H9 (cell line): ENCODE data around the gene TRAF7. TPM values are rescaled to one million over a fixed set of nuclear protein-coding genes. Genes with fewer than 3 reads are reported as not detected.

Source experiments
- DNase-seq: peaks from one replicate; pipeline ENCODE4 v3.0.0-alpha.2; 2017
- H2AFZ ChIP-seq: one replicate; pipeline ENCODE4 v1.6.1; 2013; ENCODE audit warnings: mild to moderate bottlenecking, low read length, control low read depth, moderate library complexity
- H2AK5ac ChIP-seq: 2 replicates; pipeline ENCODE4 v1.6.1; 2013; ENCODE audit warnings: low read length, control low read depth, mixed read lengths; ENCODE audit not compliant: insufficient read length
- H2BK120ac ChIP-seq: one replicate; pipeline ENCODE4 v1.6.1; 2013; ENCODE audit warnings: low read depth, mild to moderate bottlenecking, low read length, control low read depth, inconsistent platforms; ENCODE audit not compliant: poor library complexity, severe bottlenecking
- H2BK12ac ChIP-seq: 2 replicates; pipeline ENCODE4 v1.6.1; 2013; ENCODE audit warnings: low read length, control low read depth, mixed read lengths, low read depth; ENCODE audit not compliant: insufficient read length
- H2BK15ac ChIP-seq: 2 replicates; pipeline ENCODE4 v1.6.1; 2013; ENCODE audit warnings: low read depth, low read length, control low read depth
- H2BK20ac ChIP-seq: one replicate; pipeline ENCODE4 v1.6.1; 2013; ENCODE audit warnings: low read depth, mild to moderate bottlenecking, low read length, control low read depth, inconsistent platforms; ENCODE audit not compliant: poor library complexity, severe bottlenecking
- H2BK5ac ChIP-seq: 2 replicates; pipeline ENCODE4 v1.6.1; 2013; ENCODE audit warnings: low read length, control low read depth, mixed read lengths; ENCODE audit not compliant: insufficient read length
- H3K14ac ChIP-seq: 2 replicates; pipeline ENCODE4 v1.6.1; 2013; ENCODE audit warnings: low read length, control low read depth; ENCODE audit not compliant: insufficient read depth
- H3K18ac ChIP-seq: 2 replicates; pipeline ENCODE4 v1.6.1; 2013; ENCODE audit warnings: low read depth, mild to moderate bottlenecking, mixed read lengths, low read length, control low read depth; ENCODE audit not compliant: insufficient read length
- H3K23ac ChIP-seq: 2 replicates; pipeline ENCODE4 v1.6.1; 2013; ENCODE audit warnings: low read length, control low read depth, mixed read lengths, low read depth; ENCODE audit not compliant: insufficient read length
- H3K23me2 ChIP-seq: 2 replicates; pipeline ENCODE4 v1.6.1; 2013; ENCODE audit warnings: low read depth, mild to moderate bottlenecking, mixed read lengths, low read length, control low read depth; ENCODE audit not compliant: insufficient read length, poor library complexity, severe bottlenecking
- H3K27ac ChIP-seq: 2 replicates; pipeline ENCODE4 v1.5.1; 2013; ENCODE audit warnings: low read length, control low read depth, mixed read lengths, low read depth; ENCODE audit not compliant: insufficient read length
- H3K27me3 ChIP-seq: 2 replicates; pipeline ENCODE4 v1.6.1; 2013; ENCODE audit warnings: low read length, control low read depth, inconsistent platforms; ENCODE audit not compliant: insufficient read depth
- H3K4ac ChIP-seq: 2 replicates; pipeline ENCODE4 v1.6.1; 2013; ENCODE audit warnings: low read depth, mild to moderate bottlenecking, control low read depth, inconsistent platforms, low read length, moderate library complexity
- H3K4me1 ChIP-seq: 2 replicates; pipeline ENCODE4 v1.6.1; 2013; ENCODE audit warnings: low read length, control low read depth, inconsistent platforms; ENCODE audit not compliant: insufficient read depth
- H3K4me2 ChIP-seq: 2 replicates; pipeline ENCODE4 v1.6.1; 2013; ENCODE audit warnings: low read length, control low read depth, mixed read lengths; ENCODE audit not compliant: insufficient read length, insufficient read depth
- H3K56ac ChIP-seq: 2 replicates; pipeline ENCODE4 v1.6.1; 2013; ENCODE audit warnings: low read depth, mild to moderate bottlenecking, mixed read lengths, low read length, control low read depth; ENCODE audit not compliant: insufficient read length
- H3K79me1 ChIP-seq: 2 replicates; pipeline ENCODE4 v1.6.1; 2013; ENCODE audit warnings: low read depth, mild to moderate bottlenecking, moderate library complexity, low read length, control low read depth, inconsistent platforms; ENCODE audit not compliant: insufficient read depth, poor library complexity, severe bottlenecking
- H3K79me2 ChIP-seq: 2 replicates; pipeline ENCODE4 v1.6.1; 2013; ENCODE audit warnings: low read length, control low read depth, inconsistent platforms; ENCODE audit not compliant: insufficient read depth
- H3K9ac ChIP-seq: 2 replicates; pipeline ENCODE4 v1.6.1; 2013; ENCODE audit warnings: low read length, control low read depth, mixed read lengths; ENCODE audit not compliant: insufficient read length; ENCODE audit errors: extremely low read depth
- H3K9me3 ChIP-seq: one replicate; pipeline ENCODE4 v1.6.1; 2013; ENCODE audit warnings: low read depth, low read length, inconsistent platforms; ENCODE audit not compliant: control insufficient read depth
- H3T11ph ChIP-seq: one replicate; pipeline ENCODE4 v1.6.1; 2013; ENCODE audit warnings: mild to moderate bottlenecking, low read length, control low read depth, inconsistent platforms
- H4K20me1 ChIP-seq: one replicate; pipeline ENCODE4 v1.6.1; 2013; ENCODE audit not compliant: control insufficient read depth, insufficient read length, insufficient read depth
- H4K5ac ChIP-seq: 2 replicates; pipeline ENCODE4 v1.6.1; 2013; ENCODE audit warnings: low read depth, mild to moderate bottlenecking, mixed read lengths, low read length, control low read depth; ENCODE audit not compliant: insufficient read length
- H4K8ac ChIP-seq: replicated peaks from 2 replicates; pipeline ENCODE4 v1.6.1; 2013; ENCODE audit warnings: low read length, control low read depth, mixed read lengths, low read depth; ENCODE audit not compliant: insufficient read length
- H4K91ac ChIP-seq: 2 replicates; pipeline ENCODE4 v1.6.1; 2013; ENCODE audit warnings: low read depth, mild to moderate bottlenecking, moderate library complexity, mixed read lengths, low read length, control low read depth; ENCODE audit not compliant: insufficient read length
- H3K27ac Mint-ChIP-seq, 3 experiments: 2 replicates in 2 of 3; 3 replicates in 1 of 3; pipeline ENCODE4 v1.8.0; 2020 to 2021; ENCODE audit warnings: mixed read lengths in 3 of 3, mild to moderate bottlenecking in 1 of 3, moderate library complexity in 1 of 3
- H3K27me3 Mint-ChIP-seq: 2 replicates; pipeline ENCODE4 v1.8.0; 2021; ENCODE audit warnings: low read depth, mild to moderate bottlenecking, moderate library complexity, mixed read lengths
- H3K36me3 Mint-ChIP-seq, 3 experiments: 2 replicates in 2 of 3; 3 replicates in 1 of 3; pipeline ENCODE4 v1.8.0; 2020 to 2021; ENCODE audit warnings: low read depth in 3 of 3, mixed read lengths in 3 of 3; ENCODE audit not compliant: insufficient read depth in 1 of 3
- H3K4me1 Mint-ChIP-seq, 2 experiments: 2 replicates each; pipeline ENCODE4 v1.8.0; 2020; ENCODE audit warnings: mixed read lengths in 2 of 2
- H3K4me3 Mint-ChIP-seq, 2 experiments: 2 replicates in 1 of 2; 3 replicates in 1 of 2; pipeline ENCODE4 v1.8.0; 2020 to 2021; ENCODE audit warnings: mild to moderate bottlenecking in 2 of 2, mixed read lengths in 2 of 2, moderate library complexity in 1 of 2
- H3K9me3 Mint-ChIP-seq, 2 experiments: 2 replicates in 1 of 2; 3 replicates in 1 of 2; pipeline ENCODE4 v1.8.0; 2020; ENCODE audit warnings: mild to moderate bottlenecking in 2 of 2, mixed read lengths in 2 of 2, moderate library complexity in 1 of 2
- CTCF ChIP-seq: fragments of 200-600 bp; sonication (generic); conservative IDR thresholded peaks from 3 replicates; pipeline ENCODE4 v1.8.0; 2021; ENCODE audit warnings: antibody characterized with exemption, mild to moderate bottlenecking
- WGBS: extraction: QIAGEN DNeasy Blood & Tissue Kit; methylation state at CpG from one replicate; pipeline ENCODE4 v1.1.7; 2013; ENCODE audit warnings: missing lambda C conversion rate, low lambda C conversion rate, mixed read lengths; ENCODE audit not compliant: insufficient read length; ENCODE audit errors: extremely low coverage; 5-methylcytosine and 5-hydroxymethylcytosine counted together
- total RNA-seq: library from RNA; stranded (reverse); gene quantifications from 2 replicates; pipeline ENCODE4 v1.2.1, GENCODE V29; 2021

The TRAF7 gene
- total RNA-seq, 1 experiment from 2014 or later = 108 TPM

DNA sequence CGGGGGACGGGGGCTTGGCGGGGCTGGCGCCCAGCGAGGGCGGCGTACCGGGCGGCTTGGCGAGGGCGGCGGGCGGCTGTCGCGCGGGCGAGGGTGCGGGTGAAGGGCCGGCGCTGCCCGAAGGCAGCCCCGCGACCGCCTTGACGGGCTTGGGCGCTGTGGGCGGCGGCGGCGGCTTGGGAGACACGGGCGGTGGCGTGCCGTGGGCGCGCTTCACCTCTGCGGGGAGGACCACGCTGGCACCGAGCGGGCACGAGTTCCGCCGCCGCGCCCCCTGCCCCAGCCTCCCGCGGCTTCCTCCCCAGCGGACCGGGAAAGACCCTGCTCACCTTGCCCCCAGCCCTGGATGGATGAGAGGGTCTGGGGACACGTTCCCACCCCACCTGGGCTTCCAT, 23.5 kb downstream of the TRAF7 start:
- Mint-ChIP-seq H3K36me3 (peaks cover 6 to 33% (median 30%) of the 10 kb centered on the region in 3 experiments), H3K4me1 (peaks cover 3 to 7% of the 10 kb centered on the region in 2 experiments), H3K27ac (no peak overlapping the region), H3K9me3 (no peaks in the 10 kb centered on the region), H3K4me3 (no peak overlapping the region), H3K27me3 (no peaks in the 10 kb centered on the region)
- no peak overlapping the region for H3K56ac ChIP-seq
- no peak overlapping the region for H3K4ac ChIP-seq
- no peak overlapping the region for H3K9ac ChIP-seq
- H2BK120ac ChIP-seq = no peak overlapping the region
- H2AK5ac ChIP-seq = no peak overlapping the region
- no peaks in the 10 kb centered on the region for H3K79me2 ChIP-seq
- no CpG with 5 or more reads among the region's 50 CpGs for WGBS
- H4K91ac ChIP-seq = no peak overlapping the region
- peaks cover 4% of the 10 kb centered on the region for H3K23me2 ChIP-seq
- no peak overlapping the region for H3K4me2 ChIP-seq
- no peak overlapping the region for H2AFZ ChIP-seq
- no peaks in the 10 kb centered on the region for H4K20me1 ChIP-seq
- H2BK15ac ChIP-seq = no peak overlapping the region
- no peak overlapping the region for H3K23ac ChIP-seq
- H4K5ac ChIP-seq = no peak overlapping the region
- H3K9me3 ChIP-seq = no peaks in the 10 kb centered on the region
- no peaks in the 10 kb centered on the region for H3K27me3 ChIP-seq
- H3K18ac ChIP-seq = no peak overlapping the region
- DNase-seq = no peak
- no peak overlapping the region for H3T11ph ChIP-seq
- H2BK20ac ChIP-seq = no peak overlapping the region
- H2BK12ac ChIP-seq = no peak overlapping the region
- no peak for TF ChIP-seq CTCF
- no peaks in the 10 kb centered on the region for H3K79me1 ChIP-seq
- no peak overlapping the region for H3K14ac ChIP-seq
- no peaks in the 10 kb centered on the region for H3K4me1 ChIP-seq
- no peak overlapping the region for H3K27ac ChIP-seq
- H2BK5ac ChIP-seq = no peak overlapping the region
- no peak overlapping the region for H4K8ac ChIP-seq
